RWPE1 (cell line): Measurements from ENCODE around the gene ASIC4.

Source experiments
- CTCF ChIA-PET: fragments of 350-600 bp; sonication (Branson Sonifier 250); formaldehyde crosslinking; extraction: SDS; loops from one replicate; lab custom pipeline; 2021; lab: Yijun Ruan, JAX
- POLR2A ChIA-PET: fragments of 400-600 bp; formaldehyde crosslinking; extraction: SDS; loops from one replicate; lab custom pipeline; 2020; ENCODE audit warnings: antibody characterized with exemption; ENCODE audit not compliant: low non-redundant PET; lab: Yijun Ruan, JAX
- DNase-seq: peaks from one replicate; pipeline ENCODE4 v3.0.0; 2012; ENCODE audit warnings: low spot score
- H3K27ac ChIP-seq: fragments of 450-650 bp; 2 replicates; pipeline ENCODE4 v1.5.1; 2017
- TF ChIP-seq, protein P1 (sequence below): fragments of 450-650 bp; conservative IDR thresholded peaks from 2 replicates; pipeline ENCODE4 v1.5.1; 2017; ENCODE audit warnings: low read depth, mild to moderate bottlenecking

The ASIC4 gene

DNA sequence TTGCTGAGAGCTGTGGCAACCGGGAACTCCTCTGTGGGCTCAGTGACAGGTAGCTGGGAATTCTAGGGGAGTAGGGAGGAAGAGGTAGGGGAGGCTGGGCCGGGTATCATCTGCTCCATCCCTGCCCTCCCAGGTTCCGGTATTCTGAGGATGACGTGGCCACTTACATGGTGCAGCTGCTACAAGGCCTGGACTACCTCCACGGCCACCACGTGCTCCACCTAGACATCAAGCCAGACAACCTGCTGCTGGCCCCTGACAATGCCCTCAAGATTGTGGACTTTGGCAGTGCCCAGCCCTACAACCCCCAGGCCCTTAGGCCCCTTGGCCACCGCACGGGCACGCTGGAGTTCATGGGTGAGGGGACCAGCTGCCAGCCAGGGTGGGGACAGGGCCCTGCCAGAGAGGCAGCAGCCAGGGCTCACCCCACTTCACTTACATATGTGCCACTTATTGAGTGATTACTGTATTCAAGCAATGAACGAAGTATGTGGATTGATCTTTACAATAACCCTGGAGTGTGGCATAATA lies 23.6 kb upstream of the ASIC4 start:
- ChIA-PET POLR2A (no interaction called here), CTCF (interaction anchor here (0.8 to 1.6 kb wide), 2 partner anchors 8 to 87 kb away, joined by 5 to 6 read pairs; no protein-coding TSS in a partner anchor)
- TF ChIP-seq, protein P1, sequence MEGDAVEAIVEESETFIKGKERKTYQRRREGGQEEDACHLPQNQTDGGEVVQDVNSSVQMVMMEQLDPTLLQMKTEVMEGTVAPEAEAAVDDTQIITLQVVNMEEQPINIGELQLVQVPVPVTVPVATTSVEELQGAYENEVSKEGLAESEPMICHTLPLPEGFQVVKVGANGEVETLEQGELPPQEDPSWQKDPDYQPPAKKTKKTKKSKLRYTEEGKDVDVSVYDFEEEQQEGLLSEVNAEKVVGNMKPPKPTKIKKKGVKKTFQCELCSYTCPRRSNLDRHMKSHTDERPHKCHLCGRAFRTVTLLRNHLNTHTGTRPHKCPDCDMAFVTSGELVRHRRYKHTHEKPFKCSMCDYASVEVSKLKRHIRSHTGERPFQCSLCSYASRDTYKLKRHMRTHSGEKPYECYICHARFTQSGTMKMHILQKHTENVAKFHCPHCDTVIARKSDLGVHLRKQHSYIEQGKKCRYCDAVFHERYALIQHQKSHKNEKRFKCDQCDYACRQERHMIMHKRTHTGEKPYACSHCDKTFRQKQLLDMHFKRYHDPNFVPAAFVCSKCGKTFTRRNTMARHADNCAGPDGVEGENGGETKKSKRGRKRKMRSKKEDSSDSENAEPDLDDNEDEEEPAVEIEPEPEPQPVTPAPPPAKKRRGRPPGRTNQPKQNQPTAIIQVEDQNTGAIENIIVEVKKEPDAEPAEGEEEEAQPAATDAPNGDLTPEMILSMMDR: no peak

DNA sequence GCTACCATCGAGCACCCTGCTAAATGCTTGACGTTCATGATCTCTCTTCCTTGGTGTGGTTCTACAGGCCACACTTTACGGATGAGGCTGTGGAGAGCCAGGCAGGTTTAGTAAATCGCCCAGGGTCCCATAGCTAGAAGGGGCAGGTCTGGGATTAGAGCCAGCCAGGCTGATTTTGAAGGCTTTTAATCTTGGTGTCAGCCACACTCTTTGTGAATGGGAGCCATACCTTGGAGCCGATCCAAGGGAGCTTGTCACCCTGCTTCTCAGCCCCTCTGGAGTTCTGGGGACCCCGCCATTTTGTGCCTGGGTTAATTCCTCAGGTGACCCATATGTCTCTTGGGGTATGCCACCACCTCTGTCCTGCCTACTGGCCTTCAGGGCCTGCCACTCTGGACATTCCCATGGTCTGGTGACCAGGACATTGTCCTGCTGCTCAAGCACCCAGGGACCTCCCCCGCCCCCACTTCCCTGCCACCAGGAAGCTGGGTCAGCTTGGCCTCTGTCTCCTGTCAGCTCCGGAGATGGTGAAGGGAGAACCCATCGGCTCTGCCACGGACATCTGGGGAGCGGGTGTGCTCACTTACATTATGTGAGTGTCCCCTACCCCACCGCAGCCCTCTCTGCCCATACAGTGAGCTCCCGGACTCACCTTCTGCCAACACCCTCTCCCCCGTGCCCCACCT lies 22.9 kb upstream of the ASIC4 start:
- DNase-seq: no peak
- ChIA-PET POLR2A (no interaction called here), CTCF (interaction anchor here (1.6 kb wide), 1 partner anchor 9 kb away, joined by 6 read pairs; no protein-coding TSS in a partner anchor)
- TF ChIP-seq, protein P1: no peak
- H3K27ac ChIP-seq: no peak overlapping the region

More for the DNA sequence above, 23.6 kb upstream of the ASIC4 start:
- no peak for DNase-seq
- no peak overlapping the region for H3K27ac ChIP-seq

DNA sequence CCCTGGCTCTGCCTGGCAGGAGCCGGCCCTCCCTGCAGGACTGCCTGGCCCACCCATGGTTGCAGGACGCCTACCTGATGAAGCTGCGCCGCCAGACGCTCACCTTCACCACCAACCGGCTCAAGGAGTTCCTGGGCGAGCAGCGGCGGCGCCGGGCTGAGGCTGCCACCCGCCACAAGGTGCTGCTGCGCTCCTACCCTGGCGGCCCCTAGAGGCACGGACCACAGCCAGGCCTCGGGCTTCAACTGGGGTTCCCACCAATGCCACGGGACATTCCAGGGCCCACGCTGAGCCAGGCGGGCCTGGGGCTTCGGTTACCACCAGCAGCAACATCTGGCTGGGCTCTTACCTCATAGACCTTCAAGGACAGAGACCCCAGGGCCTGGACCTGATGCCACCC lies 21.7 kb upstream of the ASIC4 start:
- H3K27ac ChIP-seq: no peak overlapping the region
- ChIA-PET CTCF (no interaction called here), POLR2A (no interaction called here)
- DNase-seq: no peak
- TF ChIP-seq, protein P1: no peak

DNA sequence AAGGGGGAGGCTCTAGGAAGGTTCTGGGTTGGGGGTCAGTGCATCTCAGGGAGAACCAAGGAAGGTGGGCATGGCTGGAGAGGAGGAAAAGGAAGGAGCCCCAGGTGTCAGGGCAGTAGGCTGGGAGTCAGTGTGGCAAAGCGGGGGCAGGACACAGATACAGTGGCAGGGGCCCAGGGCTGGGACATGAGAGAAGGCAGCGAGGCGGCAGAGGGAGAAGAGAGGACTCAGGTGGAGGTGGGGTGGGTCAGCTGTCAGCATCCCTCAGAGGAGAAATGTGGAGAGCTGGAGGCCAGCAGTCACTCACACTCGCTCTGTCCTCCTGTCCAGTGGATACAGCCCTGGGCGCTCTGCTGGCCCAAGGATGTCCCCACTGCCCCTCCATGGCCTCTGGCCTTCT lies 21.2 kb upstream of the ASIC4 start:
- TF ChIP-seq, protein P1: no peak
- CTCF ChIA-PET: no interaction called here
- no peak overlapping the region for H3K27ac ChIP-seq
- POLR2A ChIA-PET: no interaction called here
- DNase-seq: no peak

DNA sequence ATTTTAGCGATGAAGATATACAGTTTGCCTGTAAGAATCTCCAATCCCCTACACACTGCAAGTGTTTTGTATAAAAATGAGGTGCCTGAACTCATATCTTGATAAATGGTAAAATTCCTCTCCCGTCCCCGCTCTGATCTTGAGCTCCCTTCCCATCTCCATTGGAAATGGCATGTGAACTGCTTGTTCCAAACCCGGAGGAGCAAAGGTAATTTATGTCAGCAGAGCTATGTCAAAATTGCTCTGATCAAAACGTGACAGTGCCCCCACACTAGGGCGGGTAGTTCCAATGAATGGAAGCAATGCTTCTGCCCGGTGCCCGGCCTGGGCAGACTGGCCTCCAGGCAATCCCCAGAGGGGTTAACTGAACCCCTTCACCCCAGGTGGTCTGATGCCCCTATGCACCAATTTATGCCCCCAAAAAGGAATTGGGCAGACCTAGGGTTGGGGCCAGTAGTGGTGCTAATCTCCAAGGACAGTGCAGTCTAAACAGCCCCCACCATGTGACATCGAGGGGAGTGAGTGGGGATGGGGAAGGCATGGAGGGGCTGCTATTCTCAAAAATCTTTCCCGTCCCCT lies 19.2 kb upstream of the ASIC4 start:
- CTCF ChIA-PET: interaction anchor here (0.5 to 1.6 kb wide), 9 partner anchors 13 to 93 kb away, joined by 3 to 8 read pairs (median 4); no protein-coding TSS in a partner anchor
- TF ChIP-seq, protein P1: 0 out of 2 replicates have a peak, but pooled peaks have one; percentile 42
- no peak overlapping the region for H3K27ac ChIP-seq
- POLR2A ChIA-PET: interaction anchor here (0.6 kb wide), 1 partner anchor 14 kb away, joined by 3 read pairs; no protein-coding TSS in a partner anchor
- DNase-seq: no peak

DNA sequence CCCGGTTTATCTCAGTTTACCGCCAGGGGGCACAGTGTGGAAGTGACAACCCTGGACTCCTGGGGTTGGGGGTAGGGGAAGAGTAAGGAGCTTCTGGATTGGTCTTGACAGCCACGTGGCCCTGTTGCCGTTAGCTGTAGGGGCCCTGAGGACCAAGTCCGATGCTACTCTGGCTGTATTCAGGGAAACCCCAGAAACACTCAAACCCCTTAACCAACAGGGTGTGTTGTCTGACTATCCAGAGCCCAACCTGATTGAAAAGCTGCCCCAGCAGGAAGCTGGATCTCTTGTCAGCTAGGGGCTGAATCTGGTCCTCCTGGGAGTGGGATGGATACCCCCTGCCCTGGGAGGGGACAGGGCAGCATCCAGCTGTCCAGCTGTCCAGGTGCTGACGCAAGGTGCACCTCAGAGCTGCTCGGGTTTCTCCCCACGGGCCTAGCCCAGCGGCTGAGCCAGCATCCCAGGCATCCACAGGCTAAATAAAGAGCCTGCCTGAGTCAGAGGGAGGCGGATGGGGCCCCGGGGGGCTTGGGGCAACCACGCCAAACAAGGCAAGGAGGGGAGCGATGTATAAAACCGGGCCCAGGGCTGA lies 18.7 kb upstream of the ASIC4 start:
- no peak overlapping the region for H3K27ac ChIP-seq
- DNase-seq: peak; percentile 73
- TF ChIP-seq, protein P1: peak; percentile 9; the same call in 1 of the 2 replicates
- POLR2A ChIA-PET: interaction anchor here (0.6 kb wide), 2 partner anchors 13 to 587 kb away, joined by 3 read pairs; no protein-coding TSS in a partner anchor
- CTCF ChIA-PET: interaction anchor here (0.7 to 1.6 kb wide), 11 partner anchors 9 to 108 kb away, joined by 3 to 8 read pairs (median 4); partner anchors contain the start of gene DNPEP
